ENCODE data around the gene C1orf198. TPM values are rescaled to one million over a fixed set of nuclear protein-coding genes. Genes with fewer than 3 reads are reported as not detected.

The C1orf198 gene
- total and polyA plus RNA-seq, 2 of the 4 experiments (the other 2 are of a cell fraction): 67.4 to 76.2 TPM

- H2AK5ac ChIP-seq (ENCODE audit: low read depth, low read length): no peak overlapping the region
- H4K91ac ChIP-seq (ENCODE audit: insufficient read depth, low read depth, low read length): no peak overlapping the region
- no peaks in the 10 kb centered on the region for H3K9me3 ChIP-seq (ENCODE audit: control insufficient read depth, insufficient read depth, low read length)
- no peak overlapping the region for H3K27ac ChIP-seq (ENCODE audit: insufficient read depth, low read length)
- no peak overlapping the region for H3K14ac ChIP-seq (replicated peaks; ENCODE audit: low read depth, low read length)
- H3K4ac ChIP-seq (ENCODE audit: low read depth, low read length): no peak overlapping the region
- H3K9me1 ChIP-seq (ENCODE audit: insufficient read depth, low read length): peaks cover 1% of the 10 kb centered on the region
- H3K56ac ChIP-seq (ENCODE audit: extremely low read depth, insufficient read depth, low read length): no peak overlapping the region
- no peak overlapping the region for H3K18ac ChIP-seq (ENCODE audit: low read depth, low read length)
- no peak overlapping the region for H3K23ac ChIP-seq (ENCODE audit: low read depth, low read length)
- H4K5ac ChIP-seq (ENCODE audit: low read depth, low read length): no peak overlapping the region
- H3K4me1 ChIP-seq (ENCODE audit: control insufficient read depth, insufficient read depth, low read length): no peaks in the 10 kb centered on the region
- peaks cover 17 to 18% of the 10 kb centered on the region in 2 experiments for H3K79me1 ChIP-seq (ENCODE audit: low read depth in 1 of 2, low read length in 2 of 2)
- in situ Hi-C loops (cut with MboI; ENCODE audit: low sequenced_read_pairs): no loop called here
- no peak overlapping the region for H2AFZ ChIP-seq (replicated peaks; ENCODE audit: low read length, poor library complexity)
- no peak overlapping the region for H2BK120ac ChIP-seq (ENCODE audit: low read depth, low read length)
- H2AK9ac ChIP-seq (replicated peaks; ENCODE audit: low read depth, low read length, poor library complexity): no peak overlapping the region
- H3K27me3 ChIP-seq (ENCODE audit: control insufficient read depth, insufficient read depth, low read length): no peaks in the 10 kb centered on the region
- no peak overlapping the region for H3K4me3 ChIP-seq (ENCODE audit: insufficient read depth, low read depth, low read length)
- no TSS peak for BruUV-seq (replicated peaks)
- DNase-seq (no peak), ATAC-seq (ENCODE audit: low read depth) (no peak; the same call in 1 of the 2 replicates)
- H2BK5ac ChIP-seq (ENCODE audit: low read depth, low read length, poor library complexity, severe bottlenecking): no peak overlapping the region
- no peak overlapping the region for H3K4me2 ChIP-seq (ENCODE audit: low read depth, low read length)
- TF ChIP-seq CHD1 (IDR thresholded peaks at IDR 0.05; ENCODE audit: low read depth, low read length) (no peak), RFX5 (IDR thresholded peaks at IDR 0.05; ENCODE audit: low read depth, low read length) (no peak)
- H2BK20ac ChIP-seq (ENCODE audit: low read depth, low read length): no peak overlapping the region
- H3K36me3 ChIP-seq (ENCODE audit: control insufficient read depth, insufficient read depth, low read length): peaks cover 14% of the 10 kb centered on the region
- no CpG with 5 or more reads among the region's 3 CpGs for WGBS, 2 experiments (ENCODE audit: extremely low coverage in 2 of 2, insufficient read length in 1 of 2)
- POLR2A ChIA-PET (ENCODE audit: unreplicated experiment): no interaction called here
- 0 out of 2 replicates have a peak, but pooled peaks cover 6% of the 10 kb centered on the region for H4K20me1 ChIP-seq (ENCODE audit: insufficient read depth, low read length)
- intact Hi-C loops (cut with micrococcal nuclease): no loop called here
- CTCF ChIA-PET: no interaction called here
- no peak overlapping the region for H4K8ac ChIP-seq (ENCODE audit: low read depth in 2 of 2, low read length in 2 of 2)
- no peak overlapping the region for H3K9ac ChIP-seq (ENCODE audit: low read depth, low read length)
- dilution Hi-C loops (cut with HindIII; ENCODE audit: low sequenced_read_pairs, unreplicated experiment): no loop called here
- H2BK15ac ChIP-seq (ENCODE audit: low read depth, low read length): no peak overlapping the region
Observed at GRCh38 chr1:230833511-230833910, 34.8 kb downstream of the C1orf198 start.

All from IMR-90 (cell line).